ENCODE data around the gene DNER.

DNA sequence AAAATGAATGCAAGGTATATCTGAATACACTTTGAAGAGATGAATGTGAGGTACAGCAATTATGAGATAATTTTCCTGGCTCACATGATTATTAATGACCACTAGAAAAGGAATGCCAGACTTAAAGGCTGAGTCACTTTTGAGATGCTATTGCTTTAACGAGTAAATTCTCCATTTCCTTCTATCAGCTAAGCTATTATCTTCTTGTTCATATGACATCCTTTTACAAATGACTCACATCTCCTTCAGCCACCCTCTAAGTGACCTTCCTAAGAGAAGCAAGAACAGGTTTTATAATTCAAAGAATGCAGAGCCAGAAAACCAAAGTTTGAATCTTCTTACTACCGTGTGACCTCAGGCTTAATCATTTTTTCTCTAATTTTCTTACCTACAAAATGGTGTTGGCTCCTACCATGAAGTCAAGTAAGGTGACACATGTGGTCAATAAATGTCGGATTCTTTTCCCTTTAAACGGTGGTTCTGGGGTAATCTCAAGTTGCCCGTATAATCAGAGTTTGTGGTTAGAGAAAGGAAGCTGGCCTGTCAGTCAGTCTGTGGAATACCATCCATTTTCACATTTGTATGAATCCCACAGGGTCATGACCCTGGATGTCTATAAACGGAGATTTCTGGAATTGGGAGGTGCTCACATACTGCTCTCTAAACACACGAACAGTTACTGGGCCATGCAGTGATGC, 259.3 kb downstream of the DNER start:
- TF ChIP-seq, protein P1, sequence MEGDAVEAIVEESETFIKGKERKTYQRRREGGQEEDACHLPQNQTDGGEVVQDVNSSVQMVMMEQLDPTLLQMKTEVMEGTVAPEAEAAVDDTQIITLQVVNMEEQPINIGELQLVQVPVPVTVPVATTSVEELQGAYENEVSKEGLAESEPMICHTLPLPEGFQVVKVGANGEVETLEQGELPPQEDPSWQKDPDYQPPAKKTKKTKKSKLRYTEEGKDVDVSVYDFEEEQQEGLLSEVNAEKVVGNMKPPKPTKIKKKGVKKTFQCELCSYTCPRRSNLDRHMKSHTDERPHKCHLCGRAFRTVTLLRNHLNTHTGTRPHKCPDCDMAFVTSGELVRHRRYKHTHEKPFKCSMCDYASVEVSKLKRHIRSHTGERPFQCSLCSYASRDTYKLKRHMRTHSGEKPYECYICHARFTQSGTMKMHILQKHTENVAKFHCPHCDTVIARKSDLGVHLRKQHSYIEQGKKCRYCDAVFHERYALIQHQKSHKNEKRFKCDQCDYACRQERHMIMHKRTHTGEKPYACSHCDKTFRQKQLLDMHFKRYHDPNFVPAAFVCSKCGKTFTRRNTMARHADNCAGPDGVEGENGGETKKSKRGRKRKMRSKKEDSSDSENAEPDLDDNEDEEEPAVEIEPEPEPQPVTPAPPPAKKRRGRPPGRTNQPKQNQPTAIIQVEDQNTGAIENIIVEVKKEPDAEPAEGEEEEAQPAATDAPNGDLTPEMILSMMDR (IDR thresholded peaks at IDR 0.05; ENCODE audit: low read length) = no peak
- TF ChIP-seq EZH2 (IDR thresholded peaks at IDR 0.05; ENCODE audit: borderline replicate concordance, low read length) = no peak
